Activated T-helper 1 cell treated with anti-CD3 and anti-CD28 coated beads, Interleukin-2, amount 50 U/mL, for 16 hours (primary cell): ENCODE measurements around the gene SPATS2.

ENCODE experiments used
- DNase-seq, 2 donors: peaks; one replicate each; pipeline ENCODE4 v3.0.0-alpha.2; 2020; ENCODE audit warnings: low read depth in 1 of 2, low spot score in 1 of 2

The SPATS2 gene

GRCh38 chr12:49568442-49569162 is 201.3 kb downstream of the SPATS2 start:
- no peak for DNase-seq
